HepG2 (cell line): Measurements from ENCODE around the gene MARCHF4. TPM values are rescaled to one million over a fixed set of nuclear protein-coding genes. Genes with fewer than 3 reads are reported as not detected.
A peak's percentile ranks its signal among the peaks of the same experiment; 100 is the strongest.

Experiments used
- E2F5 ChIP-seq: sonication (generic); formaldehyde crosslinking; conservative IDR thresholded peaks from 2 replicates; pipeline ENCODE4 v1.4.0; 2020; ENCODE audit warnings: missing genetic modification reagents
- HNF1A ChIP-seq, 2 experiments: sonication (generic) in 1 of 2; formaldehyde crosslinking in 1 of 2; IDR thresholded peaks; 2 replicates each; pipeline versions ENCODE4 v1.4.0 to v1.6.1; 2016 to 2020; ENCODE audit warnings: borderline replicate concordance in 1 of 2, low read depth in 1 of 2, mild to moderate bottlenecking in 1 of 2, missing genetic modification reagents in 1 of 2
- MAF1 ChIP-seq: sonication (generic); formaldehyde crosslinking; IDR thresholded peaks from 2 replicates; pipeline ENCODE4 v1.5.0; 2020; ENCODE audit warnings: missing genetic modification reagents, borderline replicate concordance
- MTERF4 ChIP-seq: sonication (generic); formaldehyde crosslinking; IDR thresholded peaks from 2 replicates; pipeline ENCODE4 v1.8.0; 2023; ENCODE audit warnings: mild to moderate bottlenecking, missing genetic modification reagents
- MYC ChIP-seq: sonication (generic); formaldehyde crosslinking; IDR thresholded peaks from 2 replicates; pipeline ENCODE4 v1.9.0; 2021; ENCODE audit warnings: missing genetic modification reagents, borderline replicate concordance
- ZFP37 ChIP-seq: sonication (generic); formaldehyde crosslinking; IDR thresholded peaks from 2 replicates; pipeline ENCODE4 v1.4.0; 2020; ENCODE audit warnings: missing genetic modification reagents, borderline replicate concordance
- ZKSCAN5 ChIP-seq: sonication (generic); formaldehyde crosslinking; IDR thresholded peaks from 2 replicates; pipeline ENCODE4 v1.5.1; 2020; ENCODE audit warnings: mild to moderate bottlenecking, missing genetic modification reagents
- ZNF432 ChIP-seq: sonication (generic); formaldehyde crosslinking; IDR thresholded peaks from 2 replicates; pipeline ENCODE4 v1.5.0; 2020; ENCODE audit warnings: missing genetic modification reagents, mild to moderate bottlenecking, borderline replicate concordance
- ZNF44 ChIP-seq: sonication (generic); formaldehyde crosslinking; IDR thresholded peaks from 2 replicates; pipeline ENCODE4 v1.5.1; 2020; ENCODE audit warnings: mild to moderate bottlenecking, missing genetic modification reagents
- ZNF720 ChIP-seq: sonication (generic); formaldehyde crosslinking; IDR thresholded peaks from 2 replicates; pipeline ENCODE4 v1.4.0; 2020; ENCODE audit warnings: missing genetic modification reagents
- ZNF781 ChIP-seq: sonication (generic); formaldehyde crosslinking; IDR thresholded peaks from 2 replicates; pipeline ENCODE4 v1.5.1; 2020; ENCODE audit warnings: borderline replicate concordance, mild to moderate bottlenecking, missing genetic modification reagents; ENCODE audit errors: not compliant biosample characterization
- polyA plus RNA-seq, 8 experiments: library from polyadenylated mRNA; depleted of rRNA in 3 of 8; stranded (reverse) in 7 of 8; unstranded in 1 of 8; fragments of >200 nt; fragmentation: Illumina TruSeq in 4 of 8; extraction: Trizol in 4 of 8; gene quantifications; 2 replicates each; pipeline versions ENCODE4 v1.2.1 to v1.2.3, GENCODE V29; 2011 to 2016; ENCODE audit warnings: low read depth in 4 of 8, missing spikeins in 1 of 8, mixed read lengths in 1 of 8; ENCODE audit not compliant: insufficient read depth in 1 of 8
- total RNA-seq, 5 experiments: library from RNA; depleted of rRNA; stranded (reverse); fragments of >200 nt; fragmentation: Illumina TruSeq; extraction: Trizol; gene quantifications; 2 replicates each; pipeline ENCODE4 v1.2.3, GENCODE V29; 2016; ENCODE audit warnings: low read depth in 1 of 5

MARCHF4 gene
- total and polyA plus RNA-seq, 2 of the 13 experiments (the other 11 are each of a cell fraction or from before 2014, with no cell fraction given): not detected

DNA sequence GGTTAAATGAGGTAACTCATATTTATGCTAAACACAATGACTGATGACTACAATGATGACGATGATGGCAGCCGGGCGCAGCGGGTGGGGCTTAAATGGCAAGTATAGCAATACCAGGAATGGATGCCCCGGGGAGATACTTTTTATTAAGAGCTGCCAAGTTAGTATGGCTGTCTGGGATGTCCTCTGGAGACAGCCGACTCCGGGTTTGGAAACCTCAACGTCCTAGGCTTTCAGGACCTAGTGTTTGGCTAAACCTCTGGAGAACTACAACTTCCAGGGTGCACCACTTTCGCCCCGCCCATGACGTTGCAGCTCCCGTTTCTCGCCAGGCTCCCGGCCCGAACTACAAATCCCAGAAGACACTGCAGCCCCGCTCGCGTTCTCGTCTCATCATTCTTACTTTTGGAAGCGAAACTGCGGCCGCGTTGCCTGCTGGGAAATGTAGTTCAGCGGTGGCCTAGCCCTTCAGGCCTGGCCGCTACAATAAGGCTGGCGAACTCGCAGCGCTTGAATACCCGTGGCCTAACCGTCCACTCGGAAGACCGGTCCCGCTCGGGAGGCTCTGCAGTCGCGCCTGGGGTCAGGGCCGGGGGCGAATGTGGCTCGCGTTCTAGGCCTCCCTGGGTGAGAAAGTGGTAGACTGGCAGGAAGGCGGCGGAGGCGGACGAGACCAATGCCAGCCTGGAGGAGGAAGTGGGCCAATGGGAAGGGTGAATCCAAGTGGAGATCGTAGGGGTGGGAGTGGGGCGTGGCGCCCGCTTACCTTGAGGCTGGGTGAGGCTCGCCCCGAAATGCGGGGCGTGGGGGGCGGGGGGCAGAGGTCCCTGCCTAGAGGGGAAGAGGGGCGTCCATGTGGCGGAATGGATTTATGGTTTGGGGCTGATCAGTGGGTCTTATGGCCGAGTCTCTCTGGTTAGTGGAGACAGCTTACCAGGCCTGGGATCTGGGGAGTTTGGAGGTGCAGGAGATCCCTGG, 40.0 kb upstream of the MARCHF4 start, which contains the start of gene SMARCAL1 (continued):
- 0 out of 2 replicates have a peak, but pooled peaks have one; percentile 37 for TF ChIP-seq HNF1A (IDR thresholded peaks at IDR 0.05; ENCODE audit: low read depth)
- no peak; the same call in 1 of the 2 replicates for TF ChIP-seq HNF1A (CRISPR knock-in tag; IDR thresholded peaks at IDR 0.05; ENCODE audit: borderline replicate concordance)
- TF ChIP-seq ZNF720: peak; percentile 94
- TF ChIP-seq ZNF781 (CRISPR knock-in tag): peak; percentile 89
- TF ChIP-seq ZNF432: no peak
- no peak for TF ChIP-seq ZKSCAN5
- no peak for TF ChIP-seq E2F5
- TF ChIP-seq MTERF4: peak; percentile 65; the same call in 1 of the 2 replicates
- TF ChIP-seq ZFP37 (CRISPR knock-in tag): 0 out of 2 replicates have a peak, but pooled peaks have one; percentile 50
- peak; percentile 77; the same call in 1 of the 2 replicates for TF ChIP-seq ZNF44
- TF ChIP-seq MYC: peak; percentile 90
- TF ChIP-seq MAF1 (CRISPR knock-in tag): 0 out of 2 replicates have a peak, but pooled peaks have one; percentile 50
